Activated naive CD4-positive, alpha-beta T cell treated with anti-CD3 and anti-CD28 coated beads, Interleukin-2, amount 10 ng/mL, durations not matched to agents 7 days and 5 days (primary cell): ENCODE data around the gene CEP164.

ENCODE experiments used
- CTCF ChIA-PET: fragments of 350-600 bp; sonication (Branson Sonifier 250); formaldehyde crosslinking; loops from one replicate; lab custom pipeline; 2021; ENCODE audit warnings: antibody characterized with exemption; lab: Charles Lee
- DNase-seq: peaks from one replicate; pipeline ENCODE4 v3.0.0-alpha.2; 2020
- H3K27ac Mint-ChIP-seq: one replicate; pipeline ENCODE4 v1.8.0; 2021; ENCODE audit warnings: mild to moderate bottlenecking, moderate library complexity, mixed read lengths
- H3K27me3 Mint-ChIP-seq: one replicate; pipeline ENCODE4 v1.8.0; 2021; ENCODE audit warnings: mild to moderate bottlenecking, mixed read lengths
- H3K36me3 Mint-ChIP-seq: one replicate; pipeline ENCODE4 v1.8.0; 2021; ENCODE audit warnings: mixed read lengths
- H3K4me1 Mint-ChIP-seq: one replicate; pipeline ENCODE4 v1.8.0; 2021; ENCODE audit warnings: mixed read lengths
- H3K4me3 Mint-ChIP-seq: one replicate; pipeline ENCODE4 v1.8.0; 2021; ENCODE audit warnings: mild to moderate bottlenecking, moderate library complexity, mixed read lengths
- H3K9me3 Mint-ChIP-seq: one replicate; pipeline ENCODE4 v1.8.0; 2021; ENCODE audit warnings: mixed read lengths

CEP164 gene

DNA sequence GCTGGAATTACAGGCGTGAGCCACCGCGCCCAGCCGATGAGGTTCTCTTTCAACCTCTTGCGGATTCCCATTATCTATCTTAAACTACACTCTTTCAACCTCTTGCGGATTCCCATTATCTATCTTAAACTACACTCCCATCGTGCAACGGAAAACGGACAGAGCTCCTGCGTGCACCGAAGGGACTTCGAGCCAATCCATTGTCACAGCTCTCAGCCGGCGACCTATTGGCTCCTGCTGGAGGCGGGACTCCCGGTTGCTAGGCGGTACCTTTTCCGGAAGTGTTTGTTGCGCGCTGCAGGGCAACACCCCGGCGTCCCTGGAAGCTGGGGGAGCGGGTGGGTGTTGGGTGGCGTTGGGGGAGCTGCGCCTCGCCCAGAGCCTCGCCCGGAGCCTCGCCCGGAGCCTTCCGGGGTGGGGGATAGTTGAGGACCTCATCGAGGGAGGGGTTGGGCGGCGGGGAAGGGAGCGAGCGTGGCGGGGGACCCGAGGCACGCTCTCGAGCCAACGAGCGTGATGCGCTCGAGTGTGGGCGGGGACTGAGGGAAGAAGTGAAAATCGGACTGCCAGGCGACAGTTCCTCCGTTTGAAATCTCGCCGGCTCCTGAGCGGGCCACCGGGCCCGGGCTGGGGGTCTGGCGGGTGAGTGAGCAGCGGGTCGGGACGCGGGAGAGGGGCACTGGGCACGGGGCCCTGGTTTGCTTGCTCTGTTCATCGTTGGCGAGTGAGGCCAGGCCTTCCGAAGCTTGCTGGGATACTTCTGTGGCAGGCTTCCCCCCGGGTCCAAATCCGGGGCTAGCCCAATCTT is at the start of gene CEP164:
CEP164 (plus strand) TSS at position 288 of the 808 bp plus-strand sequence. CDS start 10,733 bp downstream, outside the sequence.
- Mint-ChIP-seq H3K4me1 (peaks cover 11% of the 10 kb centered on the region), H3K27me3 (peaks cover 5% of the 10 kb centered on the region), H3K27ac (no peak within 1 kb of the TSS), H3K4me3 (peak within 1 kb of the TSS; percentile 25), H3K9me3 (no peaks in the 10 kb centered on the region), H3K36me3 (peaks cover 4% of the 10 kb centered on the region)
- CTCF ChIA-PET: interaction anchor here (0.6 to 1.2 kb wide), 3 partner anchors 13 to 725 kb away, joined by 3 to 4 read pairs (median 4); no protein-coding TSS in a partner anchor
- peak; percentile 98 for DNase-seq

DNA sequence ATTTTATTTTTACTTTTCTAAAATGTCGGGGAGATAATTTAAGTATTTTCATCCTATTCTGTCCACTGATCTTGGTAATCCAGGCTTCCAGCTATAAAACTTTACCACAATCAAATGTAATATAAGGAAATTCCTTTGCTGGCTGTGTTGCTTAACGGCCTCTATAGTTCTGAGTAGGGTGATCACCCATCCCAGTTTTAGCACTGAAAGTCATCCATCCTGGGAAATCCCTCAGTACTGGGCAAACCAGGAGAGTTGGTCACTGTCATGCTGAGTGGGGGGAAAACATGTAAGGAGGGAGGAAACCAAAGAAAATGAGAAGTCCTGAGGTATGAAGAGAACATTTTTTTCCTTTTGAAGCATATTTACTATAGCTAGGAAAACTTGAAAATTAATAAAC is 49.3 kb upstream of the CEP164 start:
- H3K4me1 Mint-ChIP-seq: peaks cover 33% of the 10 kb centered on the region
- H3K36me3 Mint-ChIP-seq: peaks cover 44% of the 10 kb centered on the region
- H3K27me3 Mint-ChIP-seq: no peaks in the 10 kb centered on the region
- DNase-seq: no peak
- no peak overlapping the region for H3K27ac Mint-ChIP-seq
- H3K9me3 Mint-ChIP-seq: peaks cover 3% of the 10 kb centered on the region
- no peak overlapping the region for H3K4me3 Mint-ChIP-seq
- CTCF ChIA-PET: no interaction called here

DNA sequence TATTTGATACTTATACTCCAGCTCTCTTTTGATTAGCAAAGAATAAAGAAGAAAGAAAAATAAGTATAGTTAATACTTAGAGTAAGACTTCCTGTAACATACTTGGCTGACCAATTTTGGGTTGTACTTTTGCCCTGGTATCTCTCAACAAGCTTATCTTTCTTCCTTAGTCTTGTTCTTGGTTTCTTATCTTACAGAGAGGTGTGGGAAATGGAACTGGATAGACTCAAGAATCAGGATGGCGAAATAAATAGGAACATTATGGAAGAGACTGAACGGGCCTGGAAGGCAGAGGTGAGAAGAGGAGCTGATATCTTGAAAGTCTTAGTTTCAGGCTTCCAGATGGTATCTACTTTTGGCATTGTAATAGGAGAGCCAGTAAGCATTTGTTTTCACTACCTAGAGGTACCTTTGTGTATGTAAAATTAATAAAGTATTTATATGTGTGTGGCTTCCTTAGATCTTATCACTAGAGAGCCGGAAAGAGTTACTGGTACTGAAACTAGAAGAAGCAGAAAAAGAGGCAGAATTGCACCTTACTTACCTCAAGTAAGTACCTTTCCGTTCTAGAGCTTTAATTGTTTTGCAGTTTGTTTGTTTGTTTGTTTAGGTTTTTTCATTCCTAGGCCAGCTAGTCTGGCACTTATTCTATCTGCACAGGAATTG is 47.8 kb upstream of the CEP164 start:
- peak overlapping the region; percentile 95 for H3K27ac Mint-ChIP-seq
- H3K4me1 Mint-ChIP-seq: peaks cover 30% of the 10 kb centered on the region
- no peaks in the 10 kb centered on the region for H3K9me3 Mint-ChIP-seq
- peak overlapping the region; percentile 53 for H3K4me3 Mint-ChIP-seq
- CTCF ChIA-PET: no interaction called here
- DNase-seq: no peak
- peaks cover 37% of the 10 kb centered on the region for H3K36me3 Mint-ChIP-seq
- H3K27me3 Mint-ChIP-seq: no peaks in the 10 kb centered on the region

DNA sequence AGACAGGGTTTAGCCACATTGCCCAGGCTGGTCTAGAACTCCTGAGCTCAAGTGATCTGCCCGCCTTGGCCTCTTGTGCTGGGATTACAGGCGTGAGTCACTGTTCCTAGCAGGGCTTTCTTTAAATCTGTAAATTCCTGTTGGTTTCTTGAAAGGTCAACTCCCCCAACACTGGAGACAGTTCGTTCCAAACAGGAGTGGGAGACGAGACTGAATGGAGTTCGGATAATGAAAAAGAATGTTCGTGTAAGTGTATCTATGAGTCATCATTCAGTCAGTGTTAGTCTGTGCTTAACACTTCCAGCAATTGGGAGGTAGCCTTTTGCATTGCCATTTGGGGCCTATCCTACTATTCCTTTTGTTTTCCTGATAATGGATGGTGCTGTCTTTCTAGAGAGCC is 46.5 kb upstream of the CEP164 start:
- CTCF ChIA-PET: no interaction called here
- H3K4me1 Mint-ChIP-seq: peaks cover 22% of the 10 kb centered on the region
- DNase-seq: no peak
- no peak overlapping the region for H3K27ac Mint-ChIP-seq
- no peak overlapping the region for H3K4me3 Mint-ChIP-seq
- H3K36me3 Mint-ChIP-seq: peaks cover 35% of the 10 kb centered on the region
- H3K27me3 Mint-ChIP-seq: no peaks in the 10 kb centered on the region
- H3K9me3 Mint-ChIP-seq: no peaks in the 10 kb centered on the region

DNA sequence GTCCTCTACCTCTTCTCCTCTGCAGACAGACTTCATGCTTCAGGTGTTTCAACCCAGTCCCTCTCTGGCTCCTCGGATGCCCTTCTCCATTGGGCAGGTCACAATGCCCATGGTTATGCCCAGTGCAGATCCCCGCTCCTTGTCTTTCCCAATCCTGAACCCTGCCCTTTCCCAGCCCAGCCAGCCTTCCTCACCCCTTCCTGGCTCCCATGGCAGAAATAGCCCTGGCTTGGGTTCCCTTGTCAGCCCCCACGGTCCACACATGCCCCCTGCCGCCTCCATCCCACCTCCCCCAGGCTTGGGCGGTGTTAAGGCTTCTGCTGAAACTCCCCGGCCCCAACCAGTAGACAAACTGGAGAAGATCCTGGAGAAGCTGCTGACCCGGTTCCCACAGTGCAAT is 45.8 kb upstream of the CEP164 start:
- no peaks in the 10 kb centered on the region for H3K27me3 Mint-ChIP-seq
- H3K27ac Mint-ChIP-seq: peak overlapping the region; percentile 43
- no peak overlapping the region for H3K4me3 Mint-ChIP-seq
- no peaks in the 10 kb centered on the region for H3K9me3 Mint-ChIP-seq
- no peak for DNase-seq
- H3K36me3 Mint-ChIP-seq: peaks cover 39% of the 10 kb centered on the region
- H3K4me1 Mint-ChIP-seq: peaks cover 22% of the 10 kb centered on the region
- CTCF ChIA-PET: no interaction called here

DNA sequence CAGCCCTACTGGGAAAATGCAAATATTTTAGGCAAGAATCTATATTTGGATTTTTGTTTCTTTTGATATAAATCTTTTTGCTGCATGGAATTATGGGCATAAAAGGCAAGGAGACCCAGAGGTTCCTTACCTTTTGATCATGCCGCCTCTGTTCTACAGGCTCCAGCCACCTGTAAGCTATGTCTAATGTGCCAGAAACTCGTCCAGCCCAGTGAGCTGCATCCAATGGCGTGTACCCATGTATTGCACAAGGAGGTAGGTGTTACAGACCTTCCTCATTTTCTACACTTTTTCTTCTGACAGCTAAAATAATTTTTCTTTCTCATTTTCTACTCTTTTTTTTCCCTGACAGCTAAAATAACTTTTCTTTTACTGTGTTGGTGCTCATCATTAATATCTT is 44.7 kb upstream of the CEP164 start:
- H3K36me3 Mint-ChIP-seq: peaks cover 39% of the 10 kb centered on the region
- H3K9me3 Mint-ChIP-seq: no peaks in the 10 kb centered on the region
- no peak overlapping the region for H3K27ac Mint-ChIP-seq
- H3K4me3 Mint-ChIP-seq: no peak overlapping the region
- CTCF ChIA-PET: no interaction called here
- no peaks in the 10 kb centered on the region for H3K27me3 Mint-ChIP-seq
- DNase-seq: no peak
- peaks cover 22% of the 10 kb centered on the region for H3K4me1 Mint-ChIP-seq

DNA sequence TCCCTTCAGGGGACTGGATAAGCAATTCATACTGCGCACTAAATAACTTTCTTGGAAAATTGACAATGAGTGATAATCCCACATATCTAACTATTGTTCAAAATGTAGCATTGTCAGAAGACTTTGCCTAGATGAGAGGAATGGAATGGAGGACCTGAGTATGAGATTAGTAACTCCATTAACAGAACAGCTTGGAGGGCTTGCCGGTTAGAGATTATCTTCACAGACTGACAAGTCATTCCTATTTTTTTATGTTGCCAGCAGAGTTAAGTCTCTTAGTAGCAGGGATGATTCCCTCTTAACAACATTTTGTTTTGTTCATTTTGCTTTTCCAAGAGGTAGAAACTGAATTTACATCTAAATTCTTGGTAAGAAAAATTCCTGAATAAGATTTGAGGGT is 43.6 kb upstream of the CEP164 start:
- CTCF ChIA-PET: no interaction called here
- Mint-ChIP-seq H3K9me3 (no peaks in the 10 kb centered on the region), H3K27ac (no peak overlapping the region), H3K27me3 (no peaks in the 10 kb centered on the region), H3K4me3 (no peak overlapping the region), H3K4me1 (peaks cover 18% of the 10 kb centered on the region), H3K36me3 (peaks cover 39% of the 10 kb centered on the region)
- no peak for DNase-seq

DNA sequence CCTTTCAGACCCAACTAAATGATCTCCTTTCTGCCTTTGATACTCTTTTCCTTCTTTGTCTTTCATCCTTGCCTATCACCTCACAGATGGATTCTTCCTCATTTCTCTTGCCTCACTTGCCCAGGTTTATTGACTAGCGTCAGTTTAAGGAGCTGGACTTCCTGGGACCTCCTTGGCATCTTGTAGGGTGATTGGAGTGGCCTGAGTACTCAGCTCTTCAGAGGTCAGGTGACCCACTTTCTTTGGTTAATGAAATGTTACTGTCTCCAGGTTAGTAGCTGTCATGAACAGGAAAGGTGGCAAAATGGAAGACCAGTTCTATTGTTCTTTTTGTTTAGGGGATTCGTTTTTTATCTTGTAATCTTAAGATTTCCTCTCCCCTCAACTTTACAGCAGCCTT is 41.1 kb upstream of the CEP164 start:
- Mint-ChIP-seq H3K9me3 (no peaks in the 10 kb centered on the region), H3K27me3 (no peaks in the 10 kb centered on the region), H3K4me3 (no peak overlapping the region), H3K27ac (no peak overlapping the region), H3K36me3 (peaks cover 29% of the 10 kb centered on the region), H3K4me1 (no peaks in the 10 kb centered on the region)
- CTCF ChIA-PET: no interaction called here
- no peak for DNase-seq

DNA sequence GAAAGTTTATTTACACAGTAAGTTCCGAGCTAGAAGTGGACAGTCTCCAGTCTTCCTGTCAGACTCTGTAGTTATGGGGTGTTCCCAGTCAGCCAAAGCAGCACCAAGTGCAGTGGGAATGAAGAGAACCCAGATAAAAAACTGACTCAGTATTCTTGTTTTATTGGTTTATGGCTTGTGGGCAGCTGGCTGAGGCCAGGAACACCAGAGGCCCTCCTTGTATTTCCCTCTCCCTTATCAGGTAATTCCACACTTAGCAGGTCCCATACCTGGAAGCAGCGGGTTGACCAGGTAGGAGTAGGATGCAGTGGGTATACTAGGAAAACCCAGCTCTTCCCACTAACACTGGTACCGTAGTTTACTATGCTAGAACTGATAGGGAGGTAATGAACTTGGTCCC is 40.0 kb upstream of the CEP164 start:
- CTCF ChIA-PET: no interaction called here
- Mint-ChIP-seq H3K9me3 (no peaks in the 10 kb centered on the region), H3K4me1 (no peaks in the 10 kb centered on the region), H3K4me3 (no peak overlapping the region), H3K36me3 (peaks cover 18% of the 10 kb centered on the region), H3K27ac (no peak overlapping the region), H3K27me3 (no peaks in the 10 kb centered on the region)
- DNase-seq: no peak

DNA sequence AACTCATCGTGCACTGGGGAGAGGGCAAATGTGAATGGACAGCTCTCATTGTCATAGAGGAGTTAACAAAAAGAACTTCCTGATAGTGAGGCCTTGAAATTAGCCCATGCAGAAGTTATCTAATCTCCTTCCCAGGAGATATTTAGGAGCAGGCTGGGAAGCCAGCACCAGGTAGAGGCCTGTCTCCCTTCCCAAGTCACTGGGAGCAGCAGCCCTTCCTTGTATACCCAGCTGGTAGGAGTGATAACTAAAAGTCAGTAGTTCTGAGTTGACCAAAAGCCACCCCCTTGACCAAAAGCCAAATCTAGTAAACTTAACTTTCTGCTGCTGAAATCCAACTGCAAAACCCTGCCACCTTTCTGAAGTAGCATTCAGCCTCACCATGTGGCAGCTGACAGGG is 37.9 kb upstream of the CEP164 start:
- H3K27ac Mint-ChIP-seq: no peak overlapping the region
- no peak for DNase-seq
- peaks cover 12% of the 10 kb centered on the region for H3K36me3 Mint-ChIP-seq
- no peaks in the 10 kb centered on the region for H3K27me3 Mint-ChIP-seq
- no peaks in the 10 kb centered on the region for H3K4me1 Mint-ChIP-seq
- H3K4me3 Mint-ChIP-seq: no peak overlapping the region
- no peaks in the 10 kb centered on the region for H3K9me3 Mint-ChIP-seq
- CTCF ChIA-PET: no interaction called here

DNA sequence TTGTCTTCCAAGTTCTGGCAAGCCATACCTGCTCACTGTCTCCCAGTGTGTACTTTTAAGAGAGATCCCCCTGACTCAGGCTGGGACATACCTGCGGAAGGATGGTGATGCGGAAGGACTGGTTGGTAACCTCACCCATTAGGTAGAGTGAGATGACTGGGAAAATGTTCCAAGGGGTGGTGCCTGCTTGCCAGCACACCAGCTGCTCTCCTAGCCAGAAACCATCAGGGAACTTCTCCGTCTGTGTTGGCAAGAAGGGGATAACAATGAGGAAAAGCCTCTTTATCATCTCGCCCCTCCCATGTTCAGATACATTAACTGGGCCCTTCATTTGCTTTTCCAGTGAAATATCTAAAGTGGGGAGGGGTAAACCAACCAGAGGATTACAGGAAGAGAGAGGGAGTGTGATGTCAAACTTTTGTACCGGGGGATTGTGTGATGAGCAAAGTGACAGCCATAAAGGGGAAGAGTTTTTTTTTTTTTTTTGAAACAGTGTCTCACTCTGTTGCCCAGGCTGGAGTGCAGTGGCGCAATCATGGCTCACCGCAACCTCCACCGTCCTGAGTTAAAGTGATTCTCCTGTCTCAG is 36.8 kb upstream of the CEP164 start, which contains the start of gene BACE1-AS:
BACE1-AS (plus strand) TSS at position 538 of the 588 bp plus-strand sequence.
- H3K9me3 Mint-ChIP-seq: no peaks in the 10 kb centered on the region
- H3K27me3 Mint-ChIP-seq: no peaks in the 10 kb centered on the region
- H3K4me1 Mint-ChIP-seq: no peaks in the 10 kb centered on the region
- H3K27ac Mint-ChIP-seq: no peak within 1 kb of the TSS
- no peak for DNase-seq
- no peak within 1 kb of the TSS for H3K4me3 Mint-ChIP-seq
- peaks cover 7% of the 10 kb centered on the region for H3K36me3 Mint-ChIP-seq
- CTCF ChIA-PET: no interaction called here

DNA sequence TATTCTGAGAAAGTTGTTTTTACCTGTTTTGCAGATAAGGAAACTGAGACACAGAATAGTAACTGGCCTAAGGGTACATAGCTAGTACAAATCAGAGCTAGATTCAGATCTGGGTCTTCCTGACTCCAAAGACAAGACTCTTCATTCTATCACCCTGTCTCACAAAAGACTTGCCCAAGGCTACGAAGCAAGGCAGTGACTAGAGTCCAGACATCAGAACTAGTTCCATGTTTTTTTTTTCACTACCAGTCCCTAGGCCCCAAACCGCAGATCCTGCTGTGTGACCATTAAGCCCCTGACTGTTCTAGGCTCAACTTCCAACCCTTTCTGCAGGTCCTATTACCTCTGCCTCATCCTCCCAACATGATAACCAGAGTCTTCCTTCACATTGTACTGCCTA is 35.0 kb upstream of the CEP164 start:
- Mint-ChIP-seq H3K4me3 (no peak overlapping the region), H3K27me3 (no peaks in the 10 kb centered on the region), H3K27ac (no peak overlapping the region), H3K36me3 (no peaks in the 10 kb centered on the region), H3K9me3 (no peaks in the 10 kb centered on the region), H3K4me1 (no peaks in the 10 kb centered on the region)
- CTCF ChIA-PET: no interaction called here
- DNase-seq: no peak

DNA sequence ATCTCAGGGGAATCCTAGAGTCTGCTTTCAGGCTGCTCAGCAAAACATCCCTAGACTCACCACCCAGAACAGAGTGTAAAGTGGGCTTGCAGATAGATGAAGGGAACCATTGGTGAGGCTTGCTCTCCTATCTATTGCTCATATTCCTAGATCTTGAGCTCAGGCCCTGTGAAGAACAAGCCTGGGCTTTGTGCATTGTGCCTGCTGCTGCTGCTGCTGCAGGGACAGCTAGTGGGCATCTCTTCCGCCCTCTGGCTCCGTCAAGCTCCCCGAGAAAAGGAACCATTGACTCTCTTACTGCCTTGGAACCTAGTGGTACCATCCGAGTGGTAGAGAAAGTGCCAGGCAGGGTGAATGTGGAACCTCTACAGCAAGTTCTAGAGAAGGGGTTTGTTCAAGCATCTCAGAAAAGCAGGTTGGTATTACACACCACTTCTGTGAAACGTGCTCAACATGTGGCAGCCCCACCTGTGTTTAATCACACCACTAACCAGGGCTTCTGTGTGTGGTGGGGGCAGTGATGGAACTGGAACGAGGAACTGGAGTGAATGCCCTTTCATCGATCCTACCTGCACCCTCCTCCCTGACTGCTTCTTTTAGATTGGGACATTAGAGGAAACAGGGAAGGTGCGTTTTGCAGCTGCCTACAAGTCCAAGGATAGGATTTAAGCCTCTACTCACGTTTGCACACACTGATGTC is 32.1 kb upstream of the CEP164 start:
- Mint-ChIP-seq H3K4me3 (no peak overlapping the region), H3K36me3 (no peaks in the 10 kb centered on the region), H3K4me1 (no peaks in the 10 kb centered on the region), H3K27ac (no peak overlapping the region), H3K27me3 (no peaks in the 10 kb centered on the region), H3K9me3 (no peaks in the 10 kb centered on the region)
- DNase-seq: no peak
- CTCF ChIA-PET: no interaction called here

DNA sequence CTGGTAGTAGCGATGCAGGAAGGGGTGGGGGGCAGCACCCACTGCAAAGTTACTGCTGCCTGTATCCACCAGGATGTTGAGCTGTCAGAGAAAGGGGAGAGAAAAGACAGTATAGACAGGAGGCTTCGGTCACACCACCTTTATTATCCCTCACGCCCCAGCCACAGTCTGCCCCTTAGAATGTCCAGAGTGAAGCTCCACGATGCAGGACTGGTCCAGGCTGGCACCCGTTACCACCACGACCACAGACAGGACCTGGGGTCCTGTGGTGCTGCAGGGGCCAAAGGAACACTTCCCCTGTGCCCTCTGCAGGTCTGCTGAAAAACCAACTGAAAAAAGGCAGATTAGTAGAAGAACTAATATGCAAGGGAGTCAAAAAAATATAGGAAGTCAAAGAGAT is 30.8 kb upstream of the CEP164 start:
- H3K4me1 Mint-ChIP-seq: no peaks in the 10 kb centered on the region
- DNase-seq: no peak
- H3K4me3 Mint-ChIP-seq: no peak overlapping the region
- no peak overlapping the region for H3K27ac Mint-ChIP-seq
- CTCF ChIA-PET: no interaction called here
- no peaks in the 10 kb centered on the region for H3K36me3 Mint-ChIP-seq
- H3K27me3 Mint-ChIP-seq: no peaks in the 10 kb centered on the region
- no peaks in the 10 kb centered on the region for H3K9me3 Mint-ChIP-seq
